Ovary (tissue), 9 donors: ENCODE measurements around the gene ADAM10. TPM values are rescaled to one million over a fixed set of nuclear protein-coding genes. Genes with fewer than 3 reads are reported as not detected.

Experiments used
- DNase-seq, 5 donors: peaks; one replicate each; pipeline ENCODE4 v3.0.0-alpha.2; 2019 to 2020
- H3K27ac ChIP-seq, 2 donors: fragments of 200-600 bp; one replicate each; pipeline versions ENCODE4 v1.5.1 to v1.8.0; 2019 to 2022
- H3K27me3 ChIP-seq: fragments of 200-600 bp; one replicate; pipeline ENCODE4 v1.8.0; 2022
- H3K36me3 ChIP-seq: fragments of 200-600 bp; sonication (generic); one replicate; pipeline ENCODE4 v1.5.1; 2019
- H3K4me1 ChIP-seq: one replicate; pipeline ENCODE4 v1.8.1; 2013; ENCODE audit warnings: mild to moderate bottlenecking, moderate library complexity; ENCODE audit not compliant: insufficient read depth
- H3K4me3 ChIP-seq: fragments of 200-600 bp; sonication (generic); one replicate; pipeline ENCODE4 v1.5.1; 2017
- H3K9me3 ChIP-seq, 2 donors: fragments of 200-600 bp in 1 of 2; sonication (generic) in 1 of 2; one replicate each; pipeline versions ENCODE4 v1.5.1 to v1.8.1; 2013 to 2019; ENCODE audit warnings: mild to moderate bottlenecking in 1 of 2, moderate library complexity in 1 of 2
- EP300 ChIP-seq: sonication (generic); formaldehyde crosslinking; IDR thresholded peaks from one replicate; pipeline ENCODE4 v1.6.1; 2017; ENCODE audit warnings: antibody characterized with exemption
- POLR2A ChIP-seq: fragments of 450-650 bp; IDR thresholded peaks from one replicate; pipeline ENCODE4 v1.6.1; 2017; ENCODE audit warnings: antibody characterized with exemption, mild to moderate bottlenecking, moderate library complexity
- whole genome bisulfite sequencing, 3 donors: extraction: QIAGEN DNeasy Blood & Tissue Kit in 1 of 3; methylation state at CpG; one replicate each; pipeline versions ENCODE4 v1.1.5 to v1.1.7; 2013 to 2017; 5-methylcytosine and 5-hydroxymethylcytosine counted together
- intact Hi-C, 4 donors: fragments of 100-400 bp; cut with DNase I; formaldehyde crosslinking; loops; one replicate each; pipeline versions ENCODE4 v1.11.0 to v1.15.1; 2022 to 2023
- polyA plus RNA-seq, 2 donors: library from polyadenylated mRNA; stranded (reverse); fragments of 200-250 nt in 1 of 2; fragments of 350-450 nt in 1 of 2; fragmentation: Illumina TruSeq in 1 of 2; extraction: RNeasy Lipid Tissue Mini Kit (QIAGEN cat#74804) in 1 of 2; gene quantifications; one replicate each; pipeline ENCODE4 v1.2.3, GENCODE V29; 2013 to 2014
- total RNA-seq, 7 donors: library from RNA; depleted of rRNA in 2 of 7; stranded (reverse); fragments of >200 nt in 2 of 7; fragmentation: NEBNext Ultra II Directional in 3 of 7; extraction: Animal tissue kit (Norgen Biotek cat#: 25700) in 3 of 7; gene quantifications; one replicate each; pipeline versions ENCODE4 v1.1.0 to v1.2.4, GENCODE V29; 2016 to 2023
- TF ChIP-seq, protein P1 (sequence below), 3 donors: fragments of 450-650 bp in 2 of 3; fragments of 200-600 bp in 1 of 3; IDR thresholded peaks; one replicate each; pipeline versions ENCODE4 v1.5.1 to v1.8.0; 2016 to 2022; ENCODE audit warnings: antibody characterized with exemption in 3 of 3, mild to moderate bottlenecking in 1 of 3
- donor health status: DM: no; HTN: no; CAD: no; lungs with moderate emphysema.
- donor health status: DM: no; HTN: no; CAD: no.
- donor health status: Bipolar disorder and iron deficiency.
- donor health status: DM: yes; HTN: yes; CAD: no.
- donor health status: DM: no; HTN: no; CAD: no.
- donor health status: DM: yes; HTN: yes; CAD: no.

ADAM10 gene
- total and polyA plus RNA-seq, 9 donors, result 23.2 to 86.4 (median 63.0) TPM

DNA sequence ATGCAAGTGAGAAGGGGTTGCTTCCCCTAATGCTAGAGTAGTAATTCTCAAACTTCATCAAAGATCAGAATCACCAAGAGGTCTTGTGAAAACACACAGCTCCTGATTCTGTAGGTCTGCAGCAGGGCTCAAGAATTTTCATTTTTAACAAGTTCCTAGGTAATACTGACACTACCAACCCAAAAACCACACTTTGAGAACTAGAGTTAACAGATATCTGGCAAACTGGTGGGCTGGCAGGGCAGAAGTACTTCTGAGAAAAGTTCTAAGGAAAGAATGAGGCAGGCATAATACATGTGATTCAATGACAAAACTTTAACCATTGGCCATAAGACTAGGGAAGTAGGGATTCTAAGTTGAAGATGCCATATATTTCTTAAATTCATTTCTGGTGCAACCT lies 12.8 kb upstream of the ADAM10 start:
- TF ChIP-seq POLR2A (no peak), EP300 (no peak)
- TF ChIP-seq, protein P1, sequence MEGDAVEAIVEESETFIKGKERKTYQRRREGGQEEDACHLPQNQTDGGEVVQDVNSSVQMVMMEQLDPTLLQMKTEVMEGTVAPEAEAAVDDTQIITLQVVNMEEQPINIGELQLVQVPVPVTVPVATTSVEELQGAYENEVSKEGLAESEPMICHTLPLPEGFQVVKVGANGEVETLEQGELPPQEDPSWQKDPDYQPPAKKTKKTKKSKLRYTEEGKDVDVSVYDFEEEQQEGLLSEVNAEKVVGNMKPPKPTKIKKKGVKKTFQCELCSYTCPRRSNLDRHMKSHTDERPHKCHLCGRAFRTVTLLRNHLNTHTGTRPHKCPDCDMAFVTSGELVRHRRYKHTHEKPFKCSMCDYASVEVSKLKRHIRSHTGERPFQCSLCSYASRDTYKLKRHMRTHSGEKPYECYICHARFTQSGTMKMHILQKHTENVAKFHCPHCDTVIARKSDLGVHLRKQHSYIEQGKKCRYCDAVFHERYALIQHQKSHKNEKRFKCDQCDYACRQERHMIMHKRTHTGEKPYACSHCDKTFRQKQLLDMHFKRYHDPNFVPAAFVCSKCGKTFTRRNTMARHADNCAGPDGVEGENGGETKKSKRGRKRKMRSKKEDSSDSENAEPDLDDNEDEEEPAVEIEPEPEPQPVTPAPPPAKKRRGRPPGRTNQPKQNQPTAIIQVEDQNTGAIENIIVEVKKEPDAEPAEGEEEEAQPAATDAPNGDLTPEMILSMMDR (IDR thresholded peaks at IDR 0.05), result no peak
- Histone ChIP-seq H3K9me3 (no peaks in the 10 kb centered on the region), H3K4me3 (no peak overlapping the region), H3K27me3 (no peaks in the 10 kb centered on the region), H3K36me3 (no peaks in the 10 kb centered on the region), H3K27ac (no peak overlapping the region), H3K4me1 (no peaks in the 10 kb centered on the region)
- intact Hi-C loops, result no loop called here
- DNase-seq, result no peak

- no peak for DNase-seq
- WGBS, 3 donors, result 100% methylated on average over 1 of the region's 1 CpG
- TF ChIP-seq, protein P1 (IDR thresholded peaks at IDR 0.05), result no peak
- TF ChIP-seq POLR2A (no peak), EP300 (no peak)
- intact Hi-C loops, result no loop called here
- no peaks in the 10 kb centered on the region for H3K4me1 ChIP-seq
- no peaks in the 10 kb centered on the region for H3K9me3 ChIP-seq
- no peaks in the 10 kb centered on the region for H3K36me3 ChIP-seq
- H3K27me3 ChIP-seq, result no peaks in the 10 kb centered on the region
- H3K27ac ChIP-seq, result no peak overlapping the region
- H3K4me3 ChIP-seq, result no peak overlapping the region
Measured at GRCh38 chr15:58761010-58761388, 11.5 kb upstream of the ADAM10 start.

- H3K4me1 ChIP-seq, result no peaks in the 10 kb centered on the region
- no peak for DNase-seq
- no peak overlapping the region for H3K4me3 ChIP-seq
- no peaks in the 10 kb centered on the region for H3K27me3 ChIP-seq
- H3K9me3 ChIP-seq, result no peaks in the 10 kb centered on the region
- H3K27ac ChIP-seq, result no peak overlapping the region
- TF ChIP-seq, protein P1 (IDR thresholded peaks at IDR 0.05), result no peak
- TF ChIP-seq EP300, result no peak
- no peak for TF ChIP-seq POLR2A
- intact Hi-C loops, result no loop called here
- no peaks in the 10 kb centered on the region for H3K36me3 ChIP-seq
- WGBS, 3 donors, result 87 to 90% (median 87%) methylated on average over 7 of the region's 7 CpGs
Measured at GRCh38 chr15:58760385-58761009, 11.0 kb upstream of the ADAM10 start.

- no peaks in the 10 kb centered on the region for H3K4me1 ChIP-seq
- intact Hi-C loops, result no loop called here
Measured at GRCh38 chr15:58758141-58758540, 8.6 kb upstream of the ADAM10 start.

More at GRCh38 chr15:58758141-58758540, 8.6 kb upstream of the ADAM10 start:
- Histone ChIP-seq H3K4me3 (no peak overlapping the region), H3K27me3 (no peaks in the 10 kb centered on the region), H3K36me3 (no peaks in the 10 kb centered on the region), H3K27ac (no peak overlapping the region), H3K9me3 (no peaks in the 10 kb centered on the region)
- 11 to 22% (median 13%) methylated on average over 3 of the region's 3 CpGs for WGBS, 3 donors
- TF ChIP-seq, protein P1 (IDR thresholded peaks at IDR 0.05), result no peak
- TF ChIP-seq POLR2A, result no peak
- TF ChIP-seq EP300, result no peak
- no peak for DNase-seq
